AG09309 (cell line): Measurements from ENCODE around the gene CARM1.

Experiments
- DNase-seq: peaks from one replicate; pipeline ENCODE4 v3.0.0-alpha.2; 2010; ENCODE audit warnings: low read depth
- H3K4me3 ChIP-seq: 2 replicates; pipeline ENCODE4 v1.5.1; 2011; ENCODE audit warnings: mild to moderate bottlenecking, low read depth, low read length, moderate library complexity; ENCODE audit not compliant: control insufficient read depth
- TF ChIP-seq, protein P1 (sequence below): IDR thresholded peaks from 2 replicates; pipeline ENCODE4 v1.5.1; 2011; ENCODE audit warnings: mild to moderate bottlenecking, low read depth, low read length, inconsistent platforms; ENCODE audit not compliant: insufficient read depth, control insufficient read depth; ENCODE audit errors: missing control alignments

The CARM1 gene

DNA sequence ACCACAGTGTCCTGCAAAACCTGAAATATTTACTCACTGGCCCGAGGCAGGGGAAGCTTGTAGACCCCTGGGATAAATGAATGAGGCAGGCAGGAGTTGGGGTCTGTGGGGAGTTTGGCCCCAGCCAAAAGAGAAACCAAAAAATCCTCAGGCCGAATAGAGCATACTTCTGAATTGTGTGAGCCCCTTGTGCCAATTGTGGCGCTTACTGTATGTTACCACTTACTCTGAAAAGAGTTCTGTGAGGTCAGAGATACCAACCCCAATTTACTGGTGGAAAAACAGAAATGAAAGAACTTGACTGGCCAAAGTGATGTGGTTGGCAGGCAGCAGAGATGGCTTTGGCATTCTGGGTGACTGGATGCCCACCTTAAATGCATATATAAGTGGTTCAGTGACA is 6.9 kb downstream of the CARM1 start:
- TF ChIP-seq, protein P1, sequence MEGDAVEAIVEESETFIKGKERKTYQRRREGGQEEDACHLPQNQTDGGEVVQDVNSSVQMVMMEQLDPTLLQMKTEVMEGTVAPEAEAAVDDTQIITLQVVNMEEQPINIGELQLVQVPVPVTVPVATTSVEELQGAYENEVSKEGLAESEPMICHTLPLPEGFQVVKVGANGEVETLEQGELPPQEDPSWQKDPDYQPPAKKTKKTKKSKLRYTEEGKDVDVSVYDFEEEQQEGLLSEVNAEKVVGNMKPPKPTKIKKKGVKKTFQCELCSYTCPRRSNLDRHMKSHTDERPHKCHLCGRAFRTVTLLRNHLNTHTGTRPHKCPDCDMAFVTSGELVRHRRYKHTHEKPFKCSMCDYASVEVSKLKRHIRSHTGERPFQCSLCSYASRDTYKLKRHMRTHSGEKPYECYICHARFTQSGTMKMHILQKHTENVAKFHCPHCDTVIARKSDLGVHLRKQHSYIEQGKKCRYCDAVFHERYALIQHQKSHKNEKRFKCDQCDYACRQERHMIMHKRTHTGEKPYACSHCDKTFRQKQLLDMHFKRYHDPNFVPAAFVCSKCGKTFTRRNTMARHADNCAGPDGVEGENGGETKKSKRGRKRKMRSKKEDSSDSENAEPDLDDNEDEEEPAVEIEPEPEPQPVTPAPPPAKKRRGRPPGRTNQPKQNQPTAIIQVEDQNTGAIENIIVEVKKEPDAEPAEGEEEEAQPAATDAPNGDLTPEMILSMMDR: no peak
- H3K4me3 ChIP-seq: no peak overlapping the region
- no peak for DNase-seq

DNA sequence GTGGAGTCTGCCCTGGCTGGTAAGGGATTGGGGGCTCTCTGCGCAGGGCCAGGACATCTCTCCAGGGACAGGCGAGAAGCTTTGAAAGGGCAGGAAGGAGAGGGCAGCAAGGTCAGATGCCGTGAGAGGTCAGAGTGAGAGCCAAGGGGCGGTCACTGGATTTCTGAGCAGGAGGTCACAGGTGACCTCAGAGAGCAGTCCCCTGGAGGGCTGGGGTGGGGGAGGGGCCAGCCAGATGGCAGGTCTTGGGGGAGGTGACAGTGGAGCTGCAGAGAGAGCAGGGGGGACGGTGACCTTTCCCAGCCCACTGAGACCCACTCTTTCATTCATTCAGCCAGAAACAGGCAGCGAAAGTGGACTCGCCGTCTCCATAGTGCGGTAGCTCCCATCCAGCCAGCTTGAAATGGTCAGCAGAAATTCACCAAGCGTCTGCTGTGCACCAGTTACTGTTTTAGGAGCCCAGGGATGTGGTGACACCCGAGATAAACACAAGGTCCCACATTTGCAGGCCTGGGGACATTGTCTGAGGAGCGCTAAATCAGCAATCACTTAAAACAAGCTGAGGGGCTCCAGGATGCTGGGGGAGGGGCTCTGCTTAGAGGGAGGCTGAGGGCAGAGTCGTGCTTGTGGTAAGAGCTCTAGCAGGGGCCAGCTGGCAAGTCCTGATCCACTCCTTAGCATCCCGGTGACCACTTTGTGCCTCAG is 10.2 kb downstream of the CARM1 start:
- no peak for DNase-seq
- TF ChIP-seq, protein P1: no peak
- H3K4me3 ChIP-seq: no peak overlapping the region

DNA sequence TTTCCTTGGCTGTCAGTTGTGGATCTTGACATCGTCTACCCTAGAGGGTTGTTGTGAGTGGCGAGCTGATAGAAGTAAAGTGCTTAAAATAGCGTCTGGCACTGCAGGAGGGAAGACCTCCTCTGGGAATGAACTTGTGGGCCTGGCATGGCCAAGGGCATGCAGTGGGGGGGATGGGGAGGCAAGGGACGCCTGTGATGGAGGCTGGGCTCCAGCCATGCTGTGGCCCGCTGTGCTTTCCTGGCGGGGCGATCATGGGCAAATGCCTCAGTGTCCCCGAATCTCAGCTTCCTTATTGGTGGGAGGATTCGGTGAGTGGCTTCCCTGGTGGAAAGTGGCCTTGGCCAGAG is 10.7 kb downstream of the CARM1 start:
- DNase-seq: no peak
- H3K4me3 ChIP-seq: no peak overlapping the region
- TF ChIP-seq, protein P1: no peak

DNA sequence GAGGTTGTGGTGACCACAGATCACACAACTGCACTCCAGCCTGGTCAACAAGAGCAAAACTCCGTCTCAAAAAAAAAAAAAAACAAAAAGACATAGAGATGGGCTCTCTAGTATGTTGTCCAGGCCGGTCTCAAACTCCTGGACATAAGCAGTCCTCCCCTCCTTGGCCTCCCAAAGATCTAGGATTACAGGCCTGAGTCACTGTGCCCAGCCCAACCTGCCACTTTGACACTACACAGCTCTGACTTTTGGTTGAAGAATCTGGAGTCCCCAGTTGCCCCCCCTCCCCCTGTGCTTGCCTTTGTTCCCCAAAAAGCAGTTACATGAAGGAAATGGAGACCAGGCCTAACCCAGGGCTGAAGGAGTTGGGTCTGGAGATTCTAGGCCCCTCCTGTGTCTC is 12.9 kb downstream of the CARM1 start:
- no peak for DNase-seq
- TF ChIP-seq, protein P1: no peak
- no peak overlapping the region for H3K4me3 ChIP-seq

DNA sequence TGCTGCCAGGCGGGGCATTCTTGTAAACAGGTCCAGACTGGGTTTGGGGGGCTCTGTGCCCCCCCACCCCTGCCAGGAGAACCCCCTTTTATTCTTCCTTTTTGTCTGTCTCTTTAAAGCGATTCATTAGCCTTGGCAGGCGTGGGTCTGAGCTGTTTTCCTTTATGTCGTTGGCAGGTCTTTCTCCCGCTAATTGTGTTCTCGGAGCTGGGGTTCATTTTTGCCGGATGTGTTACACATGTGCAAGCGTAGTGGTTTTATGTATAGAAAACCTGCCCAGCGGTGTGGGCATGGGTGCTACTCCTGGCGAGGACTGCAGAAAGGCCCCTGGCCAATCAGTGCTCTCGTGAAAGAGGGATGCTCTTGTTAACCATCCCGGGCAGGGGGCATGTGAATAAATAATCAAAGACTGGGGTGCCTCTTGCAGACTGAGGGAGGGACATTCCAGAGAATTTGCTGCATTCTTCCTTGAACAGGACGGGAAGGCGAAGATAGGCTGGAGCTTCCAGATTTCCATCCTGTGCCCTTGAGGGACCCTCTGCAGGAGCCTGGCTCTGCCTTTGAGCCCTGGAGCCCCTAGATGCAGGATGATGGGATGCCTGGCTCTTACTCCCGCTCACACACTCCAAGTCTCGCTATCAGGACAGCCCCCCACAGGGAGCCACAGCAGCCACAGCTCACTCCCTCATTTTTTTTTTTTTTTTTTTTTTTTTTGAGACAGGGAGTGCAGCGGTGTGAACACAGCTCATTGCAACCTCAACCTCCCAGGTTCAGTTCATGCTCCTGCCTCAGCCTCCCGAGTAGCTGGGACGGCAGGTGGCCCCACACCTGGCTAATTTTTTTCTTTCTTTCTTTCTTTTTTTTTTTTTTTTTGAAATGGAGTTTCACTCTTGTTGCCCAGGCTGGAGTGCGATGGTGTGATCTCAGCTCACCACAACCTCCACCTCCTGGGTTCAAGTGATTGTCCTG is 14.1 kb downstream of the CARM1 start:
- TF ChIP-seq, protein P1: no peak
- DNase-seq: no peak
- no peak overlapping the region for H3K4me3 ChIP-seq

DNA sequence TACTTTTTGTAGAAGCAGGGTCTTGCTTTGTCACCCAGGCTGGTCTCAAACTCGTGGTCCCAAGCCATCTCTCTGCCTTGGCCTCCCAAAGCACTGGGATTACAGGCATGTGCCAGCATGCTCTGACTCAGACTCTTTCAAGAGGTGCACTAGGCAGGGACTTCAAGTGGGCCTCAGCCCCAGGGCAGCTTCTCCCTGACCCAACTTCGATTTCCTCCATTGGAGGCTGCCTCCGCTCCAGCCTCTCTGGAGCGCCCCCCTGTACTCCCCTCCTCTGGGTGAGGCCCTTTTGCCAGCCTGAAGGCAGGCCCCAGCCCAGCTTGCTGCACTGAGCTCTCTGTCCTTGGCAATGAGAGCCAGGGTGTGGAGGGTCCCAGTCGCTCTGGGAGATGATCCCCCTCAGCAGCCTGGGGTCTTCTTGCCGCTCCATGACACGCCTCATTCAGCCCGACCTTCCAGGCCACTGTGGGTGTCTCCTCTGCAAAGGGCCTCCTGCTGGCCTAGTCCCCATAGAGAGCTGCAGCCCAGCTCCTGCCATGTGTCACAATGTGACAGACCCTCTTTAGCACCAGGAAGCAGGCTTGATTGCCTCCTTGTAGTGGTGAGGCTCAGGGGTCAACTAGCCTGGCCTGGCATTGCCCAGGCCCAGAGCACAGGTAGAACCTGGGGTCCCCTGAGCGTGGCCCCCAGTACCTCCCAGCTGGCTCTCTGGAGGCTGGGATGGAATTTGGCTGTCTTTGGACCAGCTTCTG is 16.4 kb downstream of the CARM1 start:
- H3K4me3 ChIP-seq: no peak overlapping the region
- TF ChIP-seq, protein P1: no peak
- DNase-seq: no peak
